A549 treated with CORT108297 at 1 μM for 4 hours (cell line): ENCODE results near the gene ZNRF2. TPM values are rescaled to one million over a fixed set of nuclear protein-coding genes. Genes with fewer than 3 reads are reported as not detected.

Experiments used
- total RNA-seq: library from RNA; stranded (reverse); fragments of 200-300 nt; extraction: Qiagen RNA extraction; gene quantifications from 5 replicates; pipeline ENCODE4 v1.2.3, GENCODE V29; 2022

The ZNRF2 gene
- total RNA-seq = 5.1 to 7.2 TPM (median 6.4 TPM) in 5 replicates

GRCh38 chr7:30284298-30285066 is at the start of gene ZNRF2:
TSS of gene ZNRF2 (plus strand) at chr7:30284597. CDS start at chr7:30285358, 761 bp downstream.

Other genes with a start within 250 kb of the ZNRF2 start
- gene MTURN, start 149.6 kb upstream of the ZNRF2 start, total RNA-seq = 4.1 to 5.6 TPM (median 5.3 TPM) in 5 replicates
- gene NOD1, start 194.2 kb downstream of the ZNRF2 start, total RNA-seq = 4.7 to 7.1 TPM (median 5.7 TPM) in 5 replicates
- gene GGCT, start 220.2 kb downstream of the ZNRF2 start, total RNA-seq = 71.6 to 87.9 TPM (median 73.6 TPM) in 5 replicates